HG03060 (cell line): ENCODE measurements around the gene KCTD8.
"Not testable (repeated sequence)": the region's sequence is repeated elsewhere in the genome, so short reads cannot be mapped to it uniquely, and the experiment has no call there.

Experiments used
- ATAC-seq: cut with Tn5 transposase; IDR thresholded peaks from one replicate; pipeline ENCODE4 v1.9.1; 2021; ENCODE audit warnings: low read depth, moderate number of reproducible peaks; ENCODE audit not compliant: unreplicated experiment

Gene KCTD8

GRCh38 chr4:44167766-44168165 is 280.8 kb downstream of the KCTD8 start:
- ATAC-seq = not testable (repeated sequence)

GRCh38 chr4:44165938-44166337 is 282.7 kb downstream of the KCTD8 start:
- ATAC-seq = no peak

- no peak for ATAC-seq
Observed at GRCh38 chr4:44162538-44163270, 285.9 kb downstream of the KCTD8 start.

GRCh38 chr4:44161756-44162155 is 286.9 kb downstream of the KCTD8 start:
- no peak for ATAC-seq

GRCh38 chr4:44160776-44161367 is 287.7 kb downstream of the KCTD8 start:
- no peak for ATAC-seq

GRCh38 chr4:44159991-44160390 is 288.6 kb downstream of the KCTD8 start:
- ATAC-seq = no peak

GRCh38 chr4:44157611-44158277 is 290.9 kb downstream of the KCTD8 start:
- no peak for ATAC-seq

- no peak for ATAC-seq
Observed at GRCh38 chr4:44150091-44150576, 298.5 kb downstream of the KCTD8 start.

GRCh38 chr4:44149282-44149681 is 299.3 kb downstream of the KCTD8 start:
- no peak for ATAC-seq

GRCh38 chr4:44147571-44148075 is 301.0 kb downstream of the KCTD8 start:
- no peak for ATAC-seq

- no peak for ATAC-seq
Observed at GRCh38 chr4:44146516-44146915, 302.1 kb downstream of the KCTD8 start.

- no peak for ATAC-seq
Observed at GRCh38 chr4:44145868-44146267, 302.7 kb downstream of the KCTD8 start.

- no peak for ATAC-seq
Observed at GRCh38 chr4:44132526-44132925, 316.1 kb downstream of the KCTD8 start.
